Measurements from ENCODE around the gene LMBRD2. TPM values are rescaled to one million over a fixed set of nuclear protein-coding genes. Genes with fewer than 3 reads are reported as not detected.
A peak's percentile ranks its signal among the peaks of the same experiment; 100 is the strongest.

Gene LMBRD2
- total and polyA plus RNA-seq, 2 experiments from 2014 or later = 4.4 to 6.2 TPM

- TF ChIP-seq ZNF462 (CRISPR knock-in tag; IDR thresholded peaks at IDR 0.05) (no peak), ZNF331 (CRISPR knock-in tag; IDR thresholded peaks at IDR 0.05; ENCODE audit: low read depth) (no peak)
Observed at GRCh38 chr5:36096486-36096885, 55.2 kb downstream of the LMBRD2 start (continued).

- Histone ChIP-seq H4K20me1 (replicated peaks; ENCODE audit: insufficient read depth) (no peaks in the 10 kb centered on the region), H3F3A (replicated peaks; ENCODE audit: low read depth) (no peaks in the 10 kb centered on the region), H3K4me2 (no peak overlapping the region), H3K79me2 (replicated peaks; ENCODE audit: insufficient read depth) (no peaks in the 10 kb centered on the region), H3K9me2 (ENCODE audit: insufficient read depth) (no peaks in the 10 kb centered on the region), H3K27ac (ENCODE audit: low read depth) (peak overlapping the region; percentile 51), H3K36me3 (ENCODE audit: insufficient read depth) (no peaks in the 10 kb centered on the region), H3K4me3 (no peak overlapping the region), H3K27me3 (ENCODE audit: insufficient read depth) (no peaks in the 10 kb centered on the region), H3K4me1 (ENCODE audit: insufficient read depth) (0 out of 2 replicates have a peak, but pooled peaks cover 4% of the 10 kb centered on the region), H2AFZ (no peak overlapping the region)
- DNase-seq (ENCODE audit: low spot score) (peak; percentile 87), ATAC-seq (peak; percentile 97)
- Mint-ChIP-seq H3K9me3 (peaks cover 2% of the 10 kb centered on the region; the same call in 2 of the 3 replicates), H3K36me3 (ENCODE audit: low read depth) (no peaks in the 10 kb centered on the region), H3K4me1 (peaks cover 10% of the 10 kb centered on the region; the same call in 2 of the 3 replicates), H3K4me3 (no peak overlapping the region), H3K27me3 (ENCODE audit: insufficient read depth, low read depth, poor library complexity) (no peaks in the 10 kb centered on the region), H3K27ac (peak overlapping the region; percentile 90)
- TF ChIP-seq CREB1 (CRISPR knock-in tag; IDR thresholded peaks at IDR 0.05; ENCODE audit: low read depth) = peak; percentile 35; the same call in 1 of the 2 replicates
- TF ChIP-seq REST (IDR thresholded peaks at IDR 0.05; ENCODE audit: unreplicated experiment) = no peak
- no peak for TF ChIP-seq JUNB (IDR thresholded peaks at IDR 0.05; ENCODE audit: unreplicated experiment)
- TF ChIP-seq EZH2 (IDR thresholded peaks at IDR 0.05; ENCODE audit: low read depth, unreplicated experiment) = no peak
- TF ChIP-seq ZNF331 (CRISPR knock-in tag; IDR thresholded peaks at IDR 0.05; ENCODE audit: low read depth) = no peak
- no peak for TF ChIP-seq ETS1 (IDR thresholded peaks at IDR 0.05)
- TF ChIP-seq CTCF (conservative IDR thresholded peaks at IDR 0.05; ENCODE audit: low read depth in 2 of 2) = peak; percentile 62 to 76
- TF ChIP-seq ZNF114 (CRISPR knock-in tag; IDR thresholded peaks at IDR 0.05) = 0 out of 2 replicates have a peak, but pooled peaks have one; percentile 77
Observed at GRCh38 chr5:36089989-36090388, 61.7 kb downstream of the LMBRD2 start.
